Measurements from ENCODE around the gene SREBF1.

- TF ChIP-seq CTCF (conservative IDR thresholded peaks at IDR 0.05 in 1 of 2, IDR thresholded peaks at IDR 0.05 in 1 of 2; ENCODE audit: extremely low read depth in 1 of 2, insufficient read depth in 1 of 2, low read depth in 1 of 2, low read length in 2 of 2) (no peak), EZH2 (IDR thresholded peaks at IDR 0.05; ENCODE audit: borderline replicate concordance, low read length) (no peak)
These were observed 45.9 kb downstream of the SREBF1 start for GRCh38 chr17:17790637-17791464.

All from mammary epithelial cell (primary cell).